NCI-H1092 (cell line): ENCODE results near the gene SLC9A2.

Experiments
- DNase-seq: peaks from one replicate; lab custom pipeline; 2025; lab: John Stamatoyannopoulos, UW

SLC9A2 gene

DNA sequence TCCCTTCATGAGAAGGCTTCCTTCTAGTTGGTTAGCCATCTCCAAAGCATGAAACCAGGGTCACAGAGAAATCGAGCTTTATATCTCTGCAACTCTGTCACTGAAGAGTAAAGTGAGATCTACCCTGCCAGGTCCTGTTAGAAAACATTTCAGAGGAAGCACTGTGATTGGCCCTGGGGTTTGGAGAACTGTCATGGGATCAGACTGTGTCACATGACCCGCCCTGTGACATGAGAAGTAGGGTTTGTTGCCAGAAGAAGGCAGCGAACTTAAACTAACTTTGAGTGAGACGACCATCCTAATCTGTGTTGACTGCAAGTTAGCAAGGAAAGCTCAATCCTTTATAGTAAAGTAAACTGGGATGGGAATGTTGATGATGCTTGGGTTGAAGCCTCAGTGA is 55.5 kb downstream of the SLC9A2 start:
- no peak for DNase-seq

DNA sequence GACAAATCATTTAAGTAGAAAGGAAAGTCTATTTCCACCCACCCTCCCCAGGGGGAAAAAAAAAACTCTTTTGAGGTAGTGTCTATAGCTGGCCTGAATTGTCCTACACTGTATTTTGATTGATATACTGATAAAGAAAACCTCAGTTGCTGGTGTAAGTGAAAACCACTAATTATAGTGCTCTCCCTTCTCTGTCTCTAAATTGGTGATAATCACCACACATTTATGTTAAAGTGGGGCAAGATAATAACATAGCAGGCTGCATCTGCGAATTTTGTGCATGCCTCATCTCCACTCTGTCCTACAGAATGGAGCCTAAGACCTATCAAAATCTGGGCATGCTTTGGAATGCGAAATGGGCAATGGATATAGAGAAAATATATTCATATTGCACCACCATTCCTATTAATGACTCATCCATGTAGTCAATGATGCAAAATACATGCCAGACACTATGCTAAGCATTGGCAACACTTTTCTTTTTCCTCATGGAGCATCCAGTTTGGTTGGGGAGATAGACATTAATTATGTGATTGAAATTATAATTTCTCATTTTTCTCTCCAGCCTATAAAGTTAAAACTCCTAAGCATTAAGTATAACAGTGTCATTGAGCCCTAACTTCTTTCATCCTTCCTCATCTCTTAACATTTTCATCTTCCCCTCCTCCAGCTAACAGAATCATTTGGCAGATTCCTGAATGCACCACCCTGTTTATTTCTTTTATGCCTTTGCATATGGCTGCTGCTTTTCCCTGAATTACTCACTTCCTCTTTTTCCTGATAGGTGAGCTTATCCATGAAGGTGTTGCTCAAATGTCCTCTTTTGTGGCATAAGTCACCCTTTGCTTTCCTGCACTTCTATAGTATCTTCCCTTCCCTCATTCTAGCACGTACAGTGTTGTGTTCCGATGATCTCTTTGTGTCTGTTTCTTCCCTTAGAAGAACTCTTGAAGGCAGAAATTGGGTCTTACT is 58.2 kb downstream of the SLC9A2 start:
- DNase-seq: no peak

DNA sequence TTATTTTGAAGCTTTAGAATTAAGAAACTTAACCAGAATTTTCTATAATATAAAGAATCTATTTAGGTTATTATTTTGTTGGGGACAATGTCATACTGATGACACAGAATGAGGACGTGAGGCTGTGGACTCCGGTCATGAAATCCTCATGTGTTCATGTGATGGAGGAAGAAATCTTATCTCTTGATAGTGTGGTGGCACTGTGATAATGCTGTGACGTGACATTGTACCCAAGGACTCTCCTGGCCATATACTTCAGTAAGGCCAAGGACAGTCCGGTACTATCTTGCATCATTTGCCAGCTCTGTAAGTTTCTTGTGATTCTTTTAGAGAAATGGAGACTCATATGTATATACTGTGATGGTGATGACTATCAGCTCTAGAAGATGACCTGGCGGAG is 59.1 kb downstream of the SLC9A2 start:
- DNase-seq: no peak

DNA sequence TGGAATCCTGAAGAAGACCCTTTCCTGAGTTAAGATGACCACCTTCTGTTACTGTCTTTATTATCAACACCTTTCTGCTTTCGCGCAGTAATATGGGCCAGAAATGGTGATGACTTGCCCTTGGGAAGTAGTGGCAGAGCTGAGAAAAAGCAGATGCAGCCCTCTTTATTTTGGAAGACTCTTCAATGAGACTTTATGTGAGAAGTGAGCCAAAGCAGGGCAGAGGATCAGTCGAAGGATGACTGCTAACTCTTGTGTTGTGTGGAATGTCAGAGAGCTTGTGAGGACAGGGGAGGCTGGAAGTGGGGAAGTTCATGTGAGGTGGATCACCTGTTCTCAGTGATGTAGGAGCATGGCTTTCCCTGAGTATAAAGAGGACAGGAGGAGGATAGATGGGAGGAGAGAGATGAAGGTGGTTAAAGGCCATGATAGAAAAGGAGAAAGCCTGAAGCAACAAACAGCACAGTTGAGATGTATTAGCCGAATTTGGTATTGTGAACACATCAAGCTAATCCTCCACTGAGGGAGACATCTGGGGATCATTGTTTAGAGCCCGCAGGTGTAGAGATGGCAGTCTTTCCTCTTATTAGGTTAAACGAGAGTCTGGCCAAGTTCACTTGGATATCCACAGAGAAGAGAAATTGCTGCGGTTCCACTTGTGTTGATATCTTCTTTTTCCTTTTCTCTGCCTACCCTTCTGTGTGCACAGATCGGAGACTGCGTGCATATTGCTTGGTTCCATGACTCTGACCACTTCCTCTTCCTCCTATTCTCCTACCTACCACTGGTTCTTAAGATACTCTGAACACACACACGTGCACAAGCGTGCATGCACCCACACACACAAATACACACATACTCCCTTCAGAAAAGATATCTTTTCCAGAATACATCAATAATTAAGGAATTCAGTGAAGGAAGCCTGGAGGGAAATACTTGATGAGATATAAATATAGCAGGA is 67.4 kb downstream of the SLC9A2 start:
- no peak for DNase-seq

DNA sequence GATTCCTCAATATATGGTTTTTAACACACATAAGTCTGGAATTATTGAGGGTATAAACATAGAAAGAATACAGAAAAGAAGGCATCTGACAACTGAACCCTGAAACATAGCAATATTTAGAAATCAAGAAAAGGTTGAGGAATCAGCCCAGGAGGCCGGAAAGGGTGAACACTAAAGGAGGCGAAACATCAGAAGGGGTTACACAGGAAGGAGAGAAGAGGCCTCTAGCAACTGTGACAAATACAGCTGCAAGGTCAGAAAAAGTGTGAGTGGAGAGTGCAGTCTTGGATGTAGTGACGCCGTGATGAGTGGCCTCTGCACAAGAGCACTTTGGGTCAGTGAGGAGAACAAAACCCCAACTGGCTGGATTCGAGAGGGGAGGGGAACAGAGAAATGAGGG is 70.7 kb downstream of the SLC9A2 start:
- no peak for DNase-seq

DNA sequence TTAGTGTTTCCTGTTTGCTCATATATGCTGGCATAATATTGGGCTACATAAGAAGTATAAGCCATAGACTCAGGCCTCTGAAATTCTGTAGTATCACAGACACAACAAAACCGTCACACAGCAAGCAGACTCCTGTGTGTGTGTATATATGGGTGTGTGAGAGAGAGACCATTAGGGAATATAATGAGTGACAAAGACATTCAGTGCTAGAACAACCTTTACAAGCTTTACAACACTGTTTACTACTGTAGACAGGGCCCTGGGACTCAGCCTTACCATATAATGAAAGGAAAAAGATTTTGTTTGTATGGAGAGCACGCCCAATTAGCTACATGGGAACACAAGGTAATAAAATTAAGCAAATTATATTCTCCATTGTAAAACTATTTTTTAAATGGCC is 77.1 kb downstream of the SLC9A2 start:
- DNase-seq: no peak

DNA sequence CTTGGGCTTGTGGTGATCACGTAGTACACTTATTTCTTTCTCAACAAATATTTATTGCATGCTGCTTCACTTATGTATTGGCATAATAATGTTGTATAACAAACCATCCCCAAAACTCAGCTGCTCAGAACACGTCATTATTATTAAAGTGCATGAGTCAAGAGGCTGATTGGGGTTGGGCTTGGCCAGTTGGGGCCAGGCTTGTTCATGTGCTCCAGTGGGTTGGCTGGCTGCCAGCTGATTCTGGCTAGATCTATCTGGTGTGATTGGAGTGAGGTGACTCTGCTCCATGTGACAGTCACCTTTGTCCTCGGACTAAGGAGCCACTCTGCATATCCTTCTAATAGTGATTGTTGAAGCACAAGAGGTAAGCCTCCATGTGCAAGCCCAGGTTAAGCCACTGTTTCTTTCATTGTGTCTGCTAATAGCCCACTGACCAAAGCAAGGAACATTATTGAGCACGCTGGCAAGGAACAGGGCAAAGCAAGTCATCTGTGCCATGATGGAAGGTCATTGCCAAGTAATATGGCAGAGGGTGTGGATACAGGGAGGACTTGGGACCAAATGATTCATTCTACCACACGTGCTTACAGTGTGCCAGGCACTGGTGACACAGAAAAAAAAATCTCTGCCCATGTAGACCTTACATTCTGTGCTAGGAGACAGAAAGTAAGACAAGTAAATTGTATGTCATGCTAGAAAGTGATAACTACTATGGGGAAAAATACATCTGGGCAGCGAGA is 79.2 kb downstream of the SLC9A2 start:
- no peak for DNase-seq

DNA sequence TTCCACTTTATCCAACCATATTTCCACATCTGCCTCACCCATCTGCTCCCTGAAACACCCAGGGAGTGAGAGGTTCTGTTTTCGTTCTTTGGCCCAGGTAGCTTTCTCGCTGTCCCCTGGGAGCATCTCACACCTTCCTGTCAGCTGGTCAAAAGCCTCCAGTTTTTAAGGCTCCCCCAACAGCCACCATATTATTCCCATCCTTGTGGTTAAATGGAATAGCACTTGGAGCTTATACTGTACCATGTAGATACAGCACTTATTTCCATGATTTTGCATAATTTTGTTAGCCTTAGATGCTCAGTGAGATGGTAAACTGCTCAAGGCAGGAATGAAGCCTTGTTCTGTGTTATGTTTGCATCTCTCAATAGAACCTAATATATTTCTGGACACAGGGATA is 84.0 kb downstream of the SLC9A2 start:
- DNase-seq: no peak

DNA sequence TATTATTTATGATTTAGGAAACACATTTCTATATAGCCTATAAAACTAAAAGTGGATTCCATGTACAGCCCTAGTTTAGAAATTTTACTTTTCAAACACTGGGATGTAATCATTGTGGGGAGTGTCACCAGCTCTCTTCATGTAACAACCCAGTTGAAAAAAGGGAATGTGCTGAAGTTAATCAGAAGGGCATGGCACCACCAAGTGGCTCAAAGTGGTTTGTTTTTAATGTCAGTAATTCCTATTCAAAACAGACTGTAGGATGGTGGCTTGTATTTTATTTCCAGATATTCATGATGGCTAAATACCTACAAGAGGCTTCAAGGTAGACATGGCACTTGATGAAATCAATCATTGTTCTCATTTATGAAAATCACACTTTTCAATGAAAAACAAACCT is 84.4 kb downstream of the SLC9A2 start:
- no peak for DNase-seq

DNA sequence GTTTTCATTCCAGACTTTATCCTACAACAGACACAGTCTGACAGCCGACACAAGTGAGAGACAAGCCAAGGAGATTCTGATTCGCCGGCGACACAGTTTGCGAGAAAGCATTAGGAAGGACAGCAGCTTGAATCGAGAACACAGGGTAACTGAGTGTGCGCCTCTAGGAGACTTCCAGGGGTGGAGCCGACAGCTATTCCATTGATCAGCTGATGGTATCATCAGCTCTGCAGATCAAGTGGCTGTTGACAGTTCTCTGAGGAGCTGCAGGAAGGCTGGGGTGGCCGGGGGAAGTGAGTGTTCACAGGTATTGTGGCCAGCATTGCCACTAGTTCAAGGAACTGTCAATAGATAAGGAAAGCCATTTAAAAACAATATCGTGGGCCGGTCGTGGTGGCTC is 85.2 kb downstream of the SLC9A2 start:
- no peak for DNase-seq

DNA sequence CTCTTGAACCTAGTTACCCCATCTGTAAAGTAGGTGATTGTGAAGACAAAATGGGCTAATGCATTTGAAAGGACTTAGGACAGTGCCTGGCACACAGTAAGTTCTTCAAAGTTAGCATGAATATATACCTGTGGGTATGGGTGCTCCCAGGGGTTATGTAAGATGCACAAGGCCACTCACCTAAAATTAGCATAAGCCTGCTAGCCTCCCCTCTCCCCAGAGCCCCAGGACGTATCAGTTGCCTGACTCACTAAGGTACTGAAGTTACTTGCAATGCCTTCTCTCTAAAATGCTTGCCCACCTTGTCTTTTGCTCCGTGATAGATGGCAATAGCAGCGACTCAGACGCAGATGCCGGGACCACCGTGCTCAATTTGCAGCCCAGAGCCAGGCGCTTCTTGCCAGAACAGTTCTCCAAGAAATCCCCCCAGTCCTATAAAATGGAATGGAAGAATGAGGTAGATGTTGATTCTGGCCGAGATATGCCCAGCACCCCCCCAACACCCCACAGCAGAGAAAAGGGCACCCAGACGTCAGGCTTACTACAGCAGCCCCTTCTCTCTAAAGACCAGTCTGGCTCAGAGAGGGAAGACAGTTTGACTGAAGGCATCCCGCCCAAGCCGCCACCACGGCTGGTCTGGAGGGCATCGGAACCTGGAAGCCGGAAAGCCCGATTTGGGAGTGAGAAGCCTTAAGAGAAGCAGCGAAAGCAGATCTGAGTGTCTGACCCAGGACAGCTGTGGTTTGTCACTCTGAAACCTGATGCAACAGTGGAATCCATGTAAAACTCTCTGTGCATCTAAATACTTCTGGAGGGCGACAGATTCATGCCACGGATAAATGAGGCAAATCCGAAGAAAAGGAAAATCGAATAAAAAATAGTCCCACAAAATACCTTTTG is 88.7 kb downstream of the SLC9A2 start:
- DNase-seq: no peak

DNA sequence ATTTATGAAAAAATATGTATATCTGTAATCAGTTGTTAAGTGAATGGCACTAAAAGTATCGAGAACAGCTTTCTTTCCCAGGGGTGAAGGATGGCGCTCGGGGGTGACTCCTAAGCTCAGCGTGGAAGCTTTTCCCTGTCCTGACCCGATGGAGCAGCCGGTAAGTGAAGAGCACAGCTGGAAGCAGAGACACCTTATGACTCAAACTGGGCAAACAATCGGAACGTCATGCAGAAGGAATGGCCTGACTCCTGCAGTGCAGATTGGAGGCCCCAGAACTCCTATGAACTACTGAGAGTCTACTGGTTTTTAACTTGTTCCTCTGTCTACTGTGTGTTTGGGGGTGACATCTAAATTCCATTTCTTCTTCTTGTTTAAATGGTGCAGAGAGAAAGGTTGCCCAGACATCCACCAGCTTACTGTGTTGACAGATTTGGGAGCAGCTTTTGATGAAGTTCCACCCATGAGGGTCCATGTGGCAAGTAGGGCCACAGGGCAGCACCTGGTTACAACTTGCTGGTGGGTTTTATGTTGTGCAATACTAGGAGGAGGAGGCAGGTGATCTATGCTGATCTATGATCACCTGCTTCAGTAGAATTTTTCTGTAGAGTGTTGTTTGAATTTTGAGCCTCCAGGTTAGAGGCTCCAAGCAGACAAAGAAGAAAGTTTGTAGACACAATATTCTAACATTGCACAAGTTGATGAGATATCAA is 89.7 kb downstream of the SLC9A2 start:
- DNase-seq: no peak

DNA sequence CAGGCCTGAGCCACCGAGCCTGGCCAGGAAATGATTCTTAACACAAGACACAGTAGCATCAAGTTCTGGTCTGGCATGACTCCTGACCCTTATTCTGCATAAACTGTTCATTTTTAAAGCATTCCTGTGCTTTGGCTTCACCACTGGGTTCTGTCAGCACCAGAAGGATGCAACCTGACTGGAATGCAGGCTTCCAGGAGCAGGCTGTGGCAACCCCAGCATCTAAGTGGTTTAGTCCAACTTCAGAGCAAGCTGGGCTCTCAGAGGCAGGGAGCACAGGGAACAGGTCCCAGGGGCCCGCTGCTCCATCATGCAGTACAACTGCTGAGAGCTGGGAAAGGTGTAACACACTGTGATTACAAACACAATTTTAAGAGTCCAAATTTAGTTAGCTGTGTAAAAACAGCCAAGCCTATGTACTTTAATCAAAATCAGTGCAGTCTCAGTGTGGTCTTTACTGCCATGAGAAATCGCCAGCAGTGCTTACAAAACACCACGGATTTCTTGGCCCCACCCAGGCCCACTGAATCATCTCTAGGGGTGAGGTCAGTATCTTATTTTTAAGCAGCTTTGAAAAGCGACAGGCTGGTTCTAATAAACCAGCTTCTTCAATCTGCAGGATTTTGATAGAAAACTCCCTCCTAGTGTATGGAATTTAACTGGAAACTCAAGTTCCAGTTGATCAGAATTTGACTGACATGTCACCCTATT is 98.1 kb downstream of the SLC9A2 start:
- no peak for DNase-seq

DNA sequence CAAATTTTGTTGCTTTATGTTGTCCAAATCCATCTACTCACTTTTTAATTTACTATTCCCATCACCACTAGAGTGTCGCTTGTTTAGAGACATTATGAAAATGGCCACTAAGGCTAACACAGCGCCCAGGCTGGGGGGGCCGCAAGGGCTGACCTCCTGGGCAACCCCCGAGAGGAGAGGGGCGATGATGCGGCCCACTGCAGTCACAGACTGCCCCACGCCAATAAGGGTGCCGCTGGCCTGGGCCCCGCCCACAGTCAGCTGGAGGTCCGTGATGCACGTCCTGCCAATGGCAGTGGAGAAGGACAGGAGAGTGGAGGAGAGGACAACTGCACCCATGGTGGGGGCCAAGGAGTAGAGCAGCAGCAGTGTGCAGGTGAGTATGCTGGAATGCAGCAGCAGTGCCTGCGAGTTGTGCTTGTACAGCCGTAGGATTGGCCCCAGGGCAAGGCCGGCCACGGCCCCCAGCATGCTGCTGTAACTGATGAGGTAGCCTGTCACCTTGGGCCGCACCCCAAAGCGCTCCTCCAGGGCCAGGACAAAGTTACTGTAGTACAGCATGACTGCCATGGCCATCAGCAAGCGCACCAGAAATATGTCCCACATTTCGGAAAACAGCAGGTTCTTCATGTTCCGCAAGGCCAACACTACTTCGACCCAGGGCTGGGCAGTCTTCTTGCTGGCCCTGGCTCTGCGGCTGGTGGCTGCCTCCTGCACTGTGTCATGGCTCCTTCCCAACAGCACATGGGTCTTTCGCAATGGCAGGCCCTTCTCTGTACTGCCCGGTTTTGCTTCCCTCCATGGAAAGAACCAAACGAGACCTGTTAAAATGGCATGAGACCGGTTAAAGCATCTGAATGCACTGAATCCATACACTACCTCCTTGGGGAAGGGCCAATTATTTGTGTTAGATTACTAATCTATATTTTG is 99.3 kb downstream of the SLC9A2 start:
- no peak for DNase-seq

DNA sequence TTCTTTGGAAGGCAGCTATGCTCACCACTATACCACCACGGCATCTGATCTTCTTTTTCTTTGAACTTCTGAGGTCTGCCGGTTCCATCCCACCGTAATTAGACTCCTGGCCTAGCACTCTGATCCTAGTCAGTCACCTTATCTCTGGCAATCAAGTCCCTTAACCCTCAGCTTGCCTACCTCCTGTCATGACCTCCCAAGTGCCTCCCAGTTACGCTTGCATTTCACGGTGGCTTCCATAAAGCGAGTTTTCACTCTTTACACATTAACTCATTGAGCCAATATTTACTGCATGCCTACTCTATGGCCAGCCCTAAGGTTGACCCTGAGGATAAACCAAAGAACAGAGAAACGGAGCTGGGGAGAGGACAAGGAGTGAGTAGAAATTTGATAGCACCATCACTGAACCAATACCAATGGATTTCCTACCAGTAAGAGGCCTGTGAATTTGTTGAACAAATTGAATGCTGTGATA is 104.7 kb downstream of the SLC9A2 start:
- no peak for DNase-seq

DNA sequence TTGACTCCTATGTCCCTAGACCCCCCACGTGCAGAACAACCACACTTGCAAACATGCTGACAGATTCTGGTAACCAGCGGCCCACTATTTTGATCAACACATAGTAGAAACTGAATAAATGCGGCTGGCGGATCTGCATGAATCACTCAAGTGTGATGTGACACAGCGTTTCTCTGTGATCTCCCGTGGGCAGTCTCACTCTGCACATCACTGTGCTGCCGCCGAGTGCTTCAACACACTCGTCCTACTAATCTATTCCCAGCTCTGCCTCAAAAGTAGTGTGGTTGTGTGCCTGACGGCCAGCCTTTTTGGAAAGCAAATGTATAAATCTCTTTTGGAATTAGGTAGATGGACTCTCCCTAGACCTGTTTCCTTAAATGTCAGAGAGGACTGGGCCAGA is 105.2 kb downstream of the SLC9A2 start:
- DNase-seq: no peak

DNA sequence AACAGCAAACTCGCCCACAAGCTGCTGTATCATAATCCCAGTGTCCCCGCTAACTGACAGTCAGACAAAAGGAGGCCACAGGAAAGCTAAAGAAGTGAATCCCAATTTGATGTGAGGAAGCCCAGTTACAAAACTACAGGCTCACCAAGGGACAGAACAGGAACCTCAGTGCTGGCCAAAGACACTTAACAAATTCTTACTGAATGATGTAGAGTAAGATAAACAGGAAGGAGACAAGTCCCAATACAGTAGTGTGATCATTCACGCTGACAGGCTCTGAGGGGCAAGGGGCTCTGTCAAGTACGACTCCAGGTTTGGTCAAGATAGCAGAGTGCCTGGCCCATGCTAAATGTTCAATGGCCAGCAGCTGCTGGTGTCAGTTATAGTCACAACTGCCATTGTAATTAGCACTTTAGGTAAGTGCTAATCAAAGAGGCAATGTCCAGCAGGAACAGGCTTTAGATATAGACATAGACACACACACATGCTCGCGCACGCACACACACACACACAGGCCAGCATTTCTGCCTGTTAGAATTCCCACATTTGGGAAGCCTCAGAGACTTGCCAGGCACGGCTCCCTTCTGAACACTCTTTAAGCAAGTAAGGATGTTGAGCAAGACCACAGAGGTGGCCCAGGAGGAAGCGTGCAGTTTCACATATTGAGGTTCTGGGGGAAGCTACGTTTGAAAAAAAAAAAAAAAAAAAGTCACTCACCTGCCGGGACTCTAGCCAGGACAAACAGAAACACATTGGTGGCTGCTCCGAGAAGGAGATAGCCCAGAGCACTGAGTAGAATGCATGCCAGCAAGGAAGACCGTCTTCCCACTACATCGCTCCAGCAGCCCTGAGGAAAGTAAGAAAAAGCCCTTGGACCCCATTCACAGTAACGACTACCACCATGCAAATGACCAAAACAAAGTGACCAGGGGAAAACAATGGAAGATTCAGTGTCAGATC is 107.1 kb downstream of the SLC9A2 start:
- DNase-seq: no peak
